Mucosa of descending colon (tissue), 3 donors: ENCODE results near the gene DEPDC1B. TPM values are rescaled to one million over a fixed set of nuclear protein-coding genes. Genes with fewer than 3 reads are reported as not detected.
"Not testable (repeated sequence)": the region's sequence is repeated elsewhere in the genome, so short reads cannot be mapped to it uniquely, and the experiment has no call there.

Source experiments
- ATAC-seq: fragments of 200-7000 bp; cut with Tn5 transposase; one replicate; pipeline ENCODE4 v1.9.1; 2020; ENCODE audit warnings: mild to moderate bottlenecking, moderate library complexity
- DNase-seq, 3 donors: peaks; one replicate each; pipeline ENCODE4 v3.0.0-alpha.2; 2020
- H3K36me3 ChIP-seq: fragments of 200-600 bp; one replicate; pipeline ENCODE4 v1.8.0; 2021; ENCODE audit warnings: low read depth, mild to moderate bottlenecking
- H3K4me1 ChIP-seq: fragments of 200-600 bp; one replicate; pipeline ENCODE4 v1.8.0; 2021; ENCODE audit warnings: low read depth, mild to moderate bottlenecking
- H3K4me3 ChIP-seq: fragments of 200-600 bp; one replicate; pipeline ENCODE4 v1.8.0; 2021; ENCODE audit warnings: mild to moderate bottlenecking
- H3K9me3 ChIP-seq: fragments of 200-600 bp; one replicate; pipeline ENCODE4 v1.8.0; 2021; ENCODE audit warnings: mild to moderate bottlenecking
- intact Hi-C, 2 donors: fragments of 100-400 bp; cut with DNase I in 1 of 2; cut with micrococcal nuclease in 1 of 2; formaldehyde crosslinking; loops; one replicate each; pipeline versions ENCODE4 v1.11.0 to v1.11.1; 2022; cut with DNase I, micrococcal nuclease
- total RNA-seq, 3 donors: library from RNA; stranded (reverse); fragmentation: NEBNext Ultra II Directional in 2 of 3; extraction: Animal tissue kit (Norgen Biotek cat#: 25700) in 2 of 3; gene quantifications; one replicate each; pipeline versions ENCODE4 v1.2.1 to v1.2.4, GENCODE V29; 2021 to 2023
- TF ChIP-seq, protein P1 (sequence below): fragments of 200-600 bp; IDR thresholded peaks from one replicate; pipeline ENCODE4 v1.8.0; 2022; ENCODE audit warnings: antibody characterized with exemption, mild to moderate bottlenecking
- donor health status: DM: no; HTN: no; CAD: no; lungs with moderate emphysema.
- donor health status: DM: no; HTN: no; CAD: no.
- donor health status: DM: no; HTN: yes; CAD: no.

The DEPDC1B gene
- total RNA-seq, 3 donors from 2014 or later = 3.4 to 9.8 (median 4.5) TPM

DNA sequence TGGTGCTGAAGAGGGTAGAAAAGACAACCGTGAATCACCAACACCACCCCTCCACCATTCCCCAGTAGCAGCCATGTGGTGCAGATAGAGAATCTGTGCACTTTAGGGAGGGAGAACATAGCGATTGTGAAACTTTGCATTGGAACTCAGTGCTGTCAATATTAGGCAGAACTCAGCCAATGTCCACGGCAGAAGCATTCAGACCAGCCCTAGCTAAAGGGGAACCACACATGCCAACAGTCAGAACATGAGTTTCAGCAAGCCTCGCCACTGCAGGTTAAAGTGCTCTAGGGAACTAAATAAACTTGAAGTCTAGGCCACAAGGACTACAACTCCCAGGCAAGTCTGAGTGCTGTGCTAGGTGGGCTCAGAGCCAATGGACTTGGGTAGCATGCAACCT, 38.5 kb upstream of the DEPDC1B start:
- DNase-seq = no peak

DNA sequence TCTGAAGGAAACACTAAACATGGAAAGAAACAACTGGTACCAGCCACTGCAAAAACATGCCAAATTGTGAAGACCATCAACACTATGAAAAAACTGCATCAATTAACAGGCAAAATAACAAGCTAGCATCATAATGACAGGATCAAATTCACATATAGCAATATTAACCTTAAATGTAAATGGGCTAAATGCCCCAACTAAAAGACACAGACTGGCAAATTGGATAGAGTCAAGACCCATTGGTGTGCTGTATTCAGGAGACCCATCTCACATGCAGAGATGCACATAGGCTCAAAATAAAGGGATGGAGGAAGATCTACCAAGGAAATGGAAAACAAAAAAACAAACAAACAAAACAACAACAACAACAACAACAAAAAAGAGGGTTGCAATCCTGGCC, 30.9 kb upstream of the DEPDC1B start:
- H3K9me3 ChIP-seq, H3K36me3 ChIP-seq, intact Hi-C loops, DNase-seq, H3K4me1 ChIP-seq, H3K4me3 ChIP-seq, ATAC-seq: not testable (repeated sequence)

More for the DNA sequence above, 38.5 kb upstream of the DEPDC1B start:
- Histone ChIP-seq H3K9me3 (no peaks in the 10 kb centered on the region), H3K4me3 (no peak overlapping the region), H3K4me1 (no peaks in the 10 kb centered on the region), H3K36me3 (no peaks in the 10 kb centered on the region)
- TF ChIP-seq, protein P1, sequence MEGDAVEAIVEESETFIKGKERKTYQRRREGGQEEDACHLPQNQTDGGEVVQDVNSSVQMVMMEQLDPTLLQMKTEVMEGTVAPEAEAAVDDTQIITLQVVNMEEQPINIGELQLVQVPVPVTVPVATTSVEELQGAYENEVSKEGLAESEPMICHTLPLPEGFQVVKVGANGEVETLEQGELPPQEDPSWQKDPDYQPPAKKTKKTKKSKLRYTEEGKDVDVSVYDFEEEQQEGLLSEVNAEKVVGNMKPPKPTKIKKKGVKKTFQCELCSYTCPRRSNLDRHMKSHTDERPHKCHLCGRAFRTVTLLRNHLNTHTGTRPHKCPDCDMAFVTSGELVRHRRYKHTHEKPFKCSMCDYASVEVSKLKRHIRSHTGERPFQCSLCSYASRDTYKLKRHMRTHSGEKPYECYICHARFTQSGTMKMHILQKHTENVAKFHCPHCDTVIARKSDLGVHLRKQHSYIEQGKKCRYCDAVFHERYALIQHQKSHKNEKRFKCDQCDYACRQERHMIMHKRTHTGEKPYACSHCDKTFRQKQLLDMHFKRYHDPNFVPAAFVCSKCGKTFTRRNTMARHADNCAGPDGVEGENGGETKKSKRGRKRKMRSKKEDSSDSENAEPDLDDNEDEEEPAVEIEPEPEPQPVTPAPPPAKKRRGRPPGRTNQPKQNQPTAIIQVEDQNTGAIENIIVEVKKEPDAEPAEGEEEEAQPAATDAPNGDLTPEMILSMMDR = no peak
- intact Hi-C loops = no loop called here
- no peak for ATAC-seq

DNA sequence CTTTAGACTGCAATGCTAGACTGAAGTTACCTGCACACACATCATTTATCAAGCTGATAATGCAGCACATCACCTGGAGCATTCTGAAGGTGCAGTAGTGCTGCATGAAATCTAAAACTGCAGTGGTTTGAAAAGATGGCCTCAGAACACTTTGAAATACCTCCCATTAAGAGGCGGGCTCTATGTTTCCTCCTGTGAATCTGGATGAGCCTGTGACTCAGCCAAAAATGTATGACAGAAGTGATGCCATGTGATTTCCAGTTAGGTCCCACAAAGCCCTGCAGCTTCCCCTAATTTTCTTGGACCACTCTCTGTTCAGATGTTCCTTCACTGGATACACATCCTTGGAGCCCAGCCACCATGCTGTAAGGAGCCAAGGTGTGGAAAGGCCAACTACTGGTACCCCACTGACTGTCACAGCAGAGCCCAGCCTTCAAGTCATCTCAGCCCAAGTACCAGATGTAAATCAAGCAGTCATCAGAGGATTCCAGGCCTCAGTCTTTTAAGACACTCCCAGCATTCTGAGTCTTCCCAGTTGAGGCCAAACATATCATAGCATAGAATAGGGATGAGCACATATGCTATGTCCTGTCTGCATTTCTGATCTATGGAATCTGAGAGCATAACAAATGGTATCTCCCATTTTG, 27.2 kb upstream of the DEPDC1B start:
- ATAC-seq (no peak), DNase-seq (no peak)
- H3K4me1 ChIP-seq = no peaks in the 10 kb centered on the region
- intact Hi-C loops = no loop called here
- TF ChIP-seq, protein P1 = no peak
- no peaks in the 10 kb centered on the region for H3K36me3 ChIP-seq
- no peaks in the 10 kb centered on the region for H3K9me3 ChIP-seq
- no peak overlapping the region for H3K4me3 ChIP-seq

DNA sequence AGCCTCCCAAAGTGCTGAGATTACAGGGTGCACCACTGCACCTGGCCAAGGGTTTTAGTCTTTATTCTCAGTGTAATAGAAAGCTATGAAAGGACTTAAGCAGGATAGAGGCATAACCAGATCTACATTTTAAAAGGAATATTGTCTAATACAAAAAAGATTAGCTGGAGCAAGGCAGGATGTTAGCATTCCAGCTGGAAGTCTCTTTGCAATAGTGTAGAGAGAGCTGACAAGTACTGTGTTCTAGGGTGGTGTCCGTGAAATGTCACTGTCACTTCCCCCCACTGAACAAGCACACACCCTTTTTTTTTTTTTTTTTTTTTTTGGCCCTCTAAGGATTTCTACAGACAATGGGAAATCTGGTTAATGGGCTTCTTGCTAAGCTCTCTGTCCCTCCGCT, 24.2 kb upstream of the DEPDC1B start:
- no peaks in the 10 kb centered on the region for H3K36me3 ChIP-seq
- intact Hi-C loops = no loop called here
- H3K9me3 ChIP-seq = no peaks in the 10 kb centered on the region
- no peaks in the 10 kb centered on the region for H3K4me1 ChIP-seq
- ATAC-seq (no peak), DNase-seq (no peak)
- TF ChIP-seq, protein P1 = no peak
- H3K4me3 ChIP-seq = no peak overlapping the region

DNA sequence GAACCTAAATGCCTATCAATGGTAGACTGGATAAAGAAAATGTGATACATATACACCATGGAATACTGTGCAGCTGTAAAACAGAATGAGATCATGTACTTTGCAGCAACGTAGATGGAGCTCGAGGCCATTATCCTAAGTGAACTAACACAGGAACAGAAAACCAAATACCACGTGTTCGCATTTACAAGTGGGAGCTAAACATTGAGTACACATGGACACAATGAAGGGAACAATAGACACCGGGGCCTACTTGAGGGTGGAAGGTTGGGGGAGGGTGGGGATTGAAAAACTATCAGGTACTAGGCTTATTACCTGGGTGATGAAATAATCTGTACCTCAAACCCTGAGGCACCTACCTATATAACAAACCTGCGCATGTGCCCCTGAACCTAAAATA, 22.4 kb upstream of the DEPDC1B start:
- intact Hi-C loops = no loop called here
- H3K4me1 ChIP-seq = no peaks in the 10 kb centered on the region
- no peak for DNase-seq

DNA sequence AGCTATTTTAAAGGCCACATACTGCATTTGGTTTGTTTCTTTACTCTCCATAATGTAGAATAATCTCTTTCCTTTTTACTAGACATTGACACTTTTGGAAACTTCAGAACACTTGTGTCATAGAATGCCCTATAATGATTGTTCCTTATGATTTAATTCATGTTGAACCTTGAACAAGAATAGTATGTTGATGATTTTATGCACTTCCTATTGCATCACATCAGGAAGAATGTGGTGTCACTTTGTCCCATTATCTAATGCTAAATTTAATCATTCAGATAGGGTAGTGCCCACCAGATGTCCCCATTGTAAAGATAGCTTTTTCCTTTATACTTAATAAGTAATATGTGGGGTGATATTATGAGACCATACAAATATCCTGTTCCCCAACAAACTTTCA, 19.4 kb upstream of the DEPDC1B start:
- ATAC-seq (peak; percentile 52), DNase-seq (no peak)
- Histone ChIP-seq H3K9me3 (no peaks in the 10 kb centered on the region), H3K4me3 (no peak overlapping the region), H3K36me3 (no peaks in the 10 kb centered on the region), H3K4me1 (no peaks in the 10 kb centered on the region)
- intact Hi-C loops = no loop called here
- TF ChIP-seq, protein P1 = no peak

More for the DNA sequence above, 22.4 kb upstream of the DEPDC1B start:
- no peak for ATAC-seq
- TF ChIP-seq, protein P1 = no peak
- Histone ChIP-seq H3K36me3 (no peaks in the 10 kb centered on the region), H3K4me3 (no peak overlapping the region), H3K9me3 (no peaks in the 10 kb centered on the region)
